BJ (cell line): ENCODE results near the gene ABHD8. TPM values are rescaled to one million over a fixed set of nuclear protein-coding genes. Genes with fewer than 3 reads are reported as not detected.

Experiments used
- CTCF ChIA-PET: fragments of 350-600 bp; formaldehyde crosslinking; extraction: SDS; loops from one replicate; lab custom pipeline; 2021; ENCODE audit warnings: antibody characterized with exemption, inconsistent platforms; lab: Yijun Ruan, JAX
- POLR2A ChIA-PET: fragments of 300-600 bp; sonication (Branson Sonifier 250); formaldehyde crosslinking; extraction: SDS; loops from one replicate; lab custom pipeline; 2021; ENCODE audit warnings: antibody characterized with exemption; lab: Charles Lee
- DNase-seq: peaks from one replicate; pipeline ENCODE4 v3.0.0-alpha.2; 2011; ENCODE audit warnings: low read depth
- H3K27me3 ChIP-seq: 2 replicates; pipeline ENCODE4 v1.6.0; 2011; ENCODE audit warnings: low read length; ENCODE audit not compliant: control insufficient read depth, insufficient read depth
- H3K36me3 ChIP-seq: 2 replicates; pipeline ENCODE4 v1.5.1; 2011; ENCODE audit warnings: low read length; ENCODE audit not compliant: control insufficient read depth, insufficient read depth
- H3K4me3 ChIP-seq: 2 replicates; pipeline ENCODE4 v1.5.1; 2011; ENCODE audit warnings: low read depth, mild to moderate bottlenecking, control low read depth, low read length
- CTCF ChIP-seq: IDR thresholded peaks from 2 replicates; pipeline ENCODE4 v1.5.1; 2011; ENCODE audit warnings: low read depth, mild to moderate bottlenecking, control low read depth, inconsistent platforms, low read length, moderate library complexity; ENCODE audit not compliant: insufficient read depth
- polyA plus RNA-seq: library from polyadenylated mRNA; depleted of rRNA; stranded (reverse); fragments of >200 nt; gene quantifications from 2 replicates; pipeline ENCODE4 v1.2.3, GENCODE V29; 2011

ABHD8 gene
- polyA plus RNA-seq, 1 experiment, result 11.0 TPM

GRCh38 chr19:17324357-17325114, 21.3 kb upstream of the ABHD8 start:
- ChIA-PET CTCF (no interaction called here), POLR2A (no interaction called here)
- DNase-seq, result no peak
- H3K36me3 ChIP-seq, result peaks cover 14% of the 10 kb centered on the region
- no peak for TF ChIP-seq CTCF
- no peak overlapping the region for H3K4me3 ChIP-seq
- no peaks in the 10 kb centered on the region for H3K27me3 ChIP-seq

GRCh38 chr19:17323964-17324332, 20.7 kb upstream of the ABHD8 start:
- TF ChIP-seq CTCF, result no peak
- DNase-seq, result no peak
- Histone ChIP-seq H3K4me3 (no peak overlapping the region), H3K27me3 (no peaks in the 10 kb centered on the region), H3K36me3 (peaks cover 14% of the 10 kb centered on the region)
- CTCF ChIA-PET, result no interaction called here
- POLR2A ChIA-PET, result interaction anchor here (0.6 kb wide), 1 partner anchor 12 kb away, joined by 5 read pairs; no protein-coding TSS in a partner anchor

GRCh38 chr19:17323300-17323963, 20.2 kb upstream of the ABHD8 start:
- Histone ChIP-seq H3K36me3 (peaks cover 14% of the 10 kb centered on the region), H3K27me3 (no peaks in the 10 kb centered on the region), H3K4me3 (no peak overlapping the region)
- ChIA-PET POLR2A (interaction anchor here (0.6 kb wide), 1 partner anchor 12 kb away, joined by 5 read pairs; no protein-coding TSS in a partner anchor), CTCF (no interaction called here)
- DNase-seq, result no peak
- no peak for TF ChIP-seq CTCF

GRCh38 chr19:17322854-17323253, 19.6 kb upstream of the ABHD8 start:
- Histone ChIP-seq H3K4me3 (no peak overlapping the region), H3K27me3 (no peaks in the 10 kb centered on the region), H3K36me3 (peaks cover 14% of the 10 kb centered on the region)
- ChIA-PET POLR2A (no interaction called here), CTCF (no interaction called here)
- no peak for TF ChIP-seq CTCF
- DNase-seq, result no peak

- ChIA-PET POLR2A (interaction anchor here (0.5 kb wide), 1 partner anchor 10 kb away, joined by 3 read pairs; no protein-coding TSS in a partner anchor), CTCF (no interaction called here)
- no peak for TF ChIP-seq CTCF
- peaks cover 14% of the 10 kb centered on the region for H3K36me3 ChIP-seq
- no peak for DNase-seq
- no peaks in the 10 kb centered on the region for H3K27me3 ChIP-seq
- H3K4me3 ChIP-seq, result no peak overlapping the region
Measured at GRCh38 chr19:17321655-17322489, 18.6 kb upstream of the ABHD8 start.
